GM12801 (cell line): ENCODE measurements around the gene P2RX5.

Experiments
- TF ChIP-seq, protein P1 (sequence below): IDR thresholded peaks from one replicate; pipeline ENCODE4 v1.5.1; 2011; ENCODE audit warnings: control low read depth; ENCODE audit not compliant: insufficient read length; ENCODE audit errors: extremely low read depth

The P2RX5 gene

GRCh38 chr17:3678095-3678820 lies 17.7 kb downstream of the P2RX5 start:
- TF ChIP-seq, protein P1, sequence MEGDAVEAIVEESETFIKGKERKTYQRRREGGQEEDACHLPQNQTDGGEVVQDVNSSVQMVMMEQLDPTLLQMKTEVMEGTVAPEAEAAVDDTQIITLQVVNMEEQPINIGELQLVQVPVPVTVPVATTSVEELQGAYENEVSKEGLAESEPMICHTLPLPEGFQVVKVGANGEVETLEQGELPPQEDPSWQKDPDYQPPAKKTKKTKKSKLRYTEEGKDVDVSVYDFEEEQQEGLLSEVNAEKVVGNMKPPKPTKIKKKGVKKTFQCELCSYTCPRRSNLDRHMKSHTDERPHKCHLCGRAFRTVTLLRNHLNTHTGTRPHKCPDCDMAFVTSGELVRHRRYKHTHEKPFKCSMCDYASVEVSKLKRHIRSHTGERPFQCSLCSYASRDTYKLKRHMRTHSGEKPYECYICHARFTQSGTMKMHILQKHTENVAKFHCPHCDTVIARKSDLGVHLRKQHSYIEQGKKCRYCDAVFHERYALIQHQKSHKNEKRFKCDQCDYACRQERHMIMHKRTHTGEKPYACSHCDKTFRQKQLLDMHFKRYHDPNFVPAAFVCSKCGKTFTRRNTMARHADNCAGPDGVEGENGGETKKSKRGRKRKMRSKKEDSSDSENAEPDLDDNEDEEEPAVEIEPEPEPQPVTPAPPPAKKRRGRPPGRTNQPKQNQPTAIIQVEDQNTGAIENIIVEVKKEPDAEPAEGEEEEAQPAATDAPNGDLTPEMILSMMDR, result no peak

DNA sequence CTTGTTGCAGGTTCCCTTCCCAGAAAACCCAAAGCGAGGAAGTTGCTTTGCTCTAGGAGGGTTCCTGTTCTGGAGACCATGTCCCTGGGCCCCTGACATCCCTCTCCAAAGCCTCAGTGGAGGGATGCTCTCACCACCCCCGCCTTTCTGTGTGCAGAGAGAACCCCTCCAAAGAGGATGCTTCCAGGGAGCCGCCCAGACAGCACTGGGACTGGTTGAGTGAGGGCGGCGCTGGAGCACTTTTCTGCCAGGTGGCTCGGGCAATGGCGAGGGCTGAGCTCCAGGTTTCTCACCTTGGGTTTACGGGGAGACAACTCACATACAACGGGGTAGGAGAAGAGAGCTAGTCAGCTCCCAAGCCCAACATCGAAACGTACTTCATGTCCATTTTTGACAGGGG lies 20.1 kb downstream of the P2RX5 start:
- TF ChIP-seq, protein P1, result no peak

- TF ChIP-seq, protein P1, result no peak
Observed at GRCh38 chr17:3672571-3672970, 23.4 kb downstream of the P2RX5 start.

DNA sequence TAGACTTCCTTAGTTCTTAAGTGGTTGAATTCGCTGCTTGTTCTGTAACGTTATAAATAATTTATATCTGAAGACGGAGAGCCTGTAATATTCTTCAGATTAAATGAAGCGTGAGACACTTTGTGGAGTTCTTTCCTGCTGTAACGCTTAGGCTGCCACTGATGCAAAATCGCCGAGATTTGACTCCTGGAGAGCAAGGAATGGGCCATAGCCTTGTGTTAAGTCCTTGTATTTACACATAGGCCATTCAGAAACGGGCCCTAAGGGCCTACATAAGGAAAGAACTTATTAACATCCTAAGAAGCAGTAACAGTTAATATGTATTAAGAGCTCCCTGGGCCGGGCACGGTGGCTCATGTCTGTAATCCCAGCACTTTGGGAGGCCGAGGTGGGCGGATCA lies 26.4 kb downstream of the P2RX5 start:
- TF ChIP-seq, protein P1, result no peak

DNA sequence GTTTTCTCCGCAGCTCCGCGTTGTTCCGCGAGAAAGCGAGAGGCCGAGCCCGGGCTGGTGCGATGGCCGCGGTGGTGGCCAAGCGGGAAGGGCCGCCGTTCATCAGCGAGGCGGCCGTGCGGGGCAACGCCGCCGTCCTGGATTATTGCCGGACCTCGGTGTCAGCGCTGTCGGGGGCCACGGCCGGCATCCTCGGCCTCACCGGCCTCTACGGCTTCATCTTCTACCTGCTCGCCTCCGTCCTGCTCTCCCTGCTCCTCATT lies 26.9 kb downstream of the P2RX5 start:
- TF ChIP-seq, protein P1, result no peak

- TF ChIP-seq, protein P1, result no peak
Observed at GRCh38 chr17:3668279-3669084, 27.5 kb downstream of the P2RX5 start, which contains the start of the genes EMC6 and TAX1BP3. EMC6 (plus strand) TSS chr17:3668812; CDS start chr17:3669147, 335 bp downstream. TAX1BP3 (minus strand) TSS chr17:3668578; CDS start chr17:3668526, 52 bp downstream.

GRCh38 chr17:3667366-3668278 lies 28.3 kb downstream of the P2RX5 start:
- TF ChIP-seq, protein P1, result no peak
